Dendritic cell treated with granulocyte-macrophage colony-stimulating factor and Interleukin-4, amounts not matched to agents 40 ng/mL and 50 ng/mL, for 4 days (primary cell): Measurements from ENCODE around the gene SNX10.

ENCODE experiments used
- H3K27ac Mint-ChIP-seq: one replicate; pipeline ENCODE4 v1.8.0; 2022; ENCODE audit warnings: mild to moderate bottlenecking, mixed read lengths
- H3K27me3 Mint-ChIP-seq: one replicate; pipeline ENCODE4 v1.8.0; 2022; ENCODE audit warnings: mild to moderate bottlenecking, mixed read lengths
- H3K36me3 Mint-ChIP-seq: one replicate; pipeline ENCODE4 v1.8.0; 2022; ENCODE audit warnings: low read depth, mixed read lengths
- H3K4me1 Mint-ChIP-seq: one replicate; pipeline ENCODE4 v1.8.0; 2022; ENCODE audit warnings: low read depth, mixed read lengths
- H3K4me3 Mint-ChIP-seq: one replicate; pipeline ENCODE4 v1.8.0; 2022; ENCODE audit warnings: mild to moderate bottlenecking, moderate library complexity, mixed read lengths
- H3K9me3 Mint-ChIP-seq: one replicate; pipeline ENCODE4 v1.8.0; 2022; ENCODE audit warnings: mixed read lengths
- intact Hi-C: fragments of 100-400 bp; cut with micrococcal nuclease; formaldehyde crosslinking; loops from one replicate; pipeline ENCODE4 v1.15.0; 2022

SNX10 gene

DNA sequence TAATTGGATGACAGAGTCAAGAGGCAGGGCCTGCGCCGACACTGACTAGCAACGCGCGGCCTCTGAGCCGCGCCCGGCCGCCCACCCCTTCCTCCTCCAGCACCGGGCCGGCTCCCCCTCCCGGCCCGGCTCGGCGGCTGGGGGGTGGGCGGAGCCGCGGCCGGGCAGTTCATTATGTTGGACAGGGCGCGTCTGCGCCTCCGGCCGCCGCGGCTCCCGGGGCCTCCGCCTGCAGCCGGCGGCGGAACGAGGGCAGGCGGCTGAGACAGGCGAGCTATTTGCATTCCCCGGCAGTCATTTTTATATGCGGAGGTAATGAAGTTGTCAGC, 106.7 kb downstream of the SNX10 start:
- peak overlapping the region; percentile 97 for H3K27ac Mint-ChIP-seq
- peaks cover 6% of the 10 kb centered on the region for H3K36me3 Mint-ChIP-seq
- intact Hi-C loops: loop anchor here (2.0 kb wide), 1 partner anchor 698 kb away; no protein-coding TSS in a partner anchor
- peaks cover 8% of the 10 kb centered on the region for H3K27me3 Mint-ChIP-seq
- peaks cover 46% of the 10 kb centered on the region for H3K4me1 Mint-ChIP-seq
- peak overlapping the region; percentile 98 for H3K4me3 Mint-ChIP-seq
- H3K9me3 Mint-ChIP-seq: no peaks in the 10 kb centered on the region

- Mint-ChIP-seq H3K36me3 (peaks cover 6% of the 10 kb centered on the region), H3K4me1 (peaks cover 46% of the 10 kb centered on the region), H3K9me3 (no peaks in the 10 kb centered on the region), H3K27me3 (peaks cover 6% of the 10 kb centered on the region), H3K4me3 (peak overlapping the region; percentile 98), H3K27ac (peak overlapping the region; percentile 97)
- intact Hi-C loops: loop anchor here (2.0 kb wide), 1 partner anchor 698 kb away; no protein-coding TSS in a partner anchor
These were observed 107.3 kb downstream of the SNX10 start for GRCh38 chr7:26398756-26399509.

GRCh38 chr7:26399736-26400135, 108.1 kb downstream of the SNX10 start:
- Mint-ChIP-seq H3K4me3 (no peak overlapping the region), H3K27me3 (peaks cover 6% of the 10 kb centered on the region), H3K4me1 (peaks cover 50% of the 10 kb centered on the region), H3K27ac (peak overlapping the region; percentile 97), H3K9me3 (no peaks in the 10 kb centered on the region), H3K36me3 (peaks cover 6% of the 10 kb centered on the region)
- intact Hi-C loops: loop anchor here (2.0 kb wide), 1 partner anchor 697 kb away; no protein-coding TSS in a partner anchor

DNA sequence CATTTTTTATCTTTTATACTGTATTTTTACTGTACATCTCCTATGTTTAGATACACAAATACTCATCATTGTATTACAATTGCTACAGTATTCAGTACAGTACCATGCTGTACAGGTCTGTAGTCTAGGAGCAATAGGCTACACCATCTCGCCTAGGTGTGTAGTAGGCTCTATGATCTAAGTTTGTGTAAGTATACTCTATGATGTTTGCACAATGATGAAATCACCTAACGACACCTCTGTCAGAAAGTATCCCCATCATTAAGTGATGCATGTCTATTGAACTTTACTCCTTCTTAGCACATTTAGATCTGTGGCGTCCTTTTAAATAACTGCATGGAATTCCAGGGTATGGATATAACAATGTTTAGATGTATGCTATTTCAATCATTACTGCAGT, 112.0 kb downstream of the SNX10 start:
- Mint-ChIP-seq H3K4me3 (no peak overlapping the region), H3K4me1 (peaks cover 32% of the 10 kb centered on the region), H3K36me3 (peaks cover 5% of the 10 kb centered on the region), H3K27me3 (no peaks in the 10 kb centered on the region), H3K9me3 (no peaks in the 10 kb centered on the region), H3K27ac (no peak overlapping the region)
- intact Hi-C loops: no loop called here

- H3K9me3 Mint-ChIP-seq: no peaks in the 10 kb centered on the region
- no peaks in the 10 kb centered on the region for H3K36me3 Mint-ChIP-seq
- no peak overlapping the region for H3K4me3 Mint-ChIP-seq
- H3K27ac Mint-ChIP-seq: no peak overlapping the region
- peaks cover 24% of the 10 kb centered on the region for H3K4me1 Mint-ChIP-seq
- no peaks in the 10 kb centered on the region for H3K27me3 Mint-ChIP-seq
- intact Hi-C loops: no loop called here
These were observed 112.7 kb downstream of the SNX10 start for GRCh38 chr7:26404189-26404996.

DNA sequence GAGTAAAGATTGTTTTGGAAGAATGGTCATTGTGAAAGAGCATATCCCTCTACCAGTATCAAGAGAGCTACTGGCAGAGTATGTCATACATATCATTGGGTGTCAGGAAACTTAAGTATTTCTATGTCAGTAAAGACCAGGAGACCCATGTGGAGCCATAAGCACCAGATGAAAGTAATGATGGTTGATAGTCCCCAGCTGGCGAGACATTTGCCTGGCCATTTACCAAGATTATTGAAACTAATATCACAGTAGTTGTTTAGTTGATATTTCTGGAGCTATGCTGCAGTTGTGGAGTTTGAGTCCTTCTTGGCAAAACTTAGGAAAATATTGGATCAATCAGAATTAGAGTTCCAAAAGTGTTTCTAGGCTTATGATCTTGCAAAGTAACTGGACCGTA, 114.8 kb downstream of the SNX10 start:
- H3K4me1 Mint-ChIP-seq: peaks cover 6% of the 10 kb centered on the region
- H3K27me3 Mint-ChIP-seq: no peaks in the 10 kb centered on the region
- H3K36me3 Mint-ChIP-seq: no peaks in the 10 kb centered on the region
- intact Hi-C loops: no loop called here
- no peaks in the 10 kb centered on the region for H3K9me3 Mint-ChIP-seq
- no peak overlapping the region for H3K4me3 Mint-ChIP-seq
- no peak overlapping the region for H3K27ac Mint-ChIP-seq

DNA sequence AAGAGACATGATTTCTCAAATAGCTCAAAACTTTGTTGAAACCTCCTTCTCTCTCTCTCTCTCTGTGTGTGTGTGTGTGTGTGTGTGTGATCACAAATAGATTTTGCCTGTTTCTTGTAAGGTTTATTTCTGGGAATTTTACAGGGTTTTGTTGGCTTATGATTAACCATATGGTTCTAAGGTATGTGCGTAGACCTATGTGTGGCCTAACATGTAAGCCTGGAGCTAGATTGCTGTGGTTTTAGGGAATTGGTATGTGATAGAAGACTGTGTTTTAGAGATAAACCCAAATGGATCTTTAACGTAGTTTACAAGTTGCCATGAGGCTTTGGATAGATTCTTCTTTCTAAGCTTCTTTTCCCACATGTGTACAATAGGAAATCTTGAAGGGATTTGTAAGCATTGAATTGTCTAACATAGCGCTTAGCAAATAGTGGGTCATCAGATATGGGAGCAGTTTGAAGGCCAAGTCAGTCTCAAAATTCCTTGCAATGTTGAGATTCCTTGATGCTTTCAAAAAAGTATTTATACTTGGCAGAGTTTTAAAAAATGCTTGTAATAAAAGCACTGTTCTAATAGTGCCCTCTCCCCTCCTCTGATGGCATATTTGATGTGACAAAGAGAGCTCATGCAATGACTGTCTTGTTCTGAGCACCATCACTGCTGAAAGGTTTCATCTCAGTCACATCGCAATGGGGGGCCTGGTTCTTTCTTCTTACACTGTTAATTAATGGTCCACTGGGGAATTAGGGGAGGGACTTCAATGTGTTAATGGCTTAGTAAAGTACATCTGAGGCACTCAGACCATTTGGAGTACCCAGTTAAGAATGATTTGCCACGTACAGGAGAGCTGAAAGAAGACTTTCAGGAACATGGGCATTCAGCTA, 118.2 kb downstream of the SNX10 start:
- intact Hi-C loops: no loop called here
- H3K4me1 Mint-ChIP-seq: peaks cover under 1% of the 10 kb centered on the region
- H3K27me3 Mint-ChIP-seq: peaks cover 3% of the 10 kb centered on the region
- no peaks in the 10 kb centered on the region for H3K9me3 Mint-ChIP-seq
- H3K4me3 Mint-ChIP-seq: no peak overlapping the region
- no peaks in the 10 kb centered on the region for H3K36me3 Mint-ChIP-seq
- H3K27ac Mint-ChIP-seq: no peak overlapping the region

DNA sequence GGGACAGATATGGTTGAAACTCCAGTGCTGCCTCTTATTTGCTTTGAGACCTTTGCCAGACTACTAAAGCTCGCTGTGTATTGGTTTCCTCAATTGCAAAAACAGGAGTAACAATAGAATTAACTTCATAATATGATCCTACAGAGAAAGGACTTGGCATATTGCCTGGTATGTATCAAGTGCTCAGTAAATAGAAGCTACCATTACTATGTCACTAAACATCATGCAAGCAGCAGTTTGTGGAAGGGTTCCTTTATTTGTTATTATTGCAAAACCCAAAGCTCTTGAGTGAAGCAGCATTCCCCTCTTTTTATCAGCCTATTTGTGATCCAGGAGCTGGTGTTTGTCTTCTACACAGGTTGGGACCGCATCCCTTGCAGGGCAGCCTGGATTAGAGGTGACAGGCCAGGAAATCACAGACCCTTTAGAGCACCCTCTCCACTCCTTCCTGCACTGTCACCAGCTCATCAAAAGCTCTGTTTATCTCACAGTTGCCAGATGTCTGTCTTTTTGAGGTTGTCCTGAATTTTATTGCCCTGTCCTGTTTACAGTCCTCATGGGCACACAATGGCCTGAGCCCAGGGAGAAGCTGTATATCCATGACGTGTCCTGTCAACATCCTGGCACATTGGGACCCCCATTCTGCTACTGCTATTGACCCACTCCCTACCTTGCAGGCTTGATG, 121.5 kb downstream of the SNX10 start:
- H3K9me3 Mint-ChIP-seq: no peaks in the 10 kb centered on the region
- peaks cover 5% of the 10 kb centered on the region for H3K27me3 Mint-ChIP-seq
- no peaks in the 10 kb centered on the region for H3K4me1 Mint-ChIP-seq
- no peak overlapping the region for H3K4me3 Mint-ChIP-seq
- no peak overlapping the region for H3K27ac Mint-ChIP-seq
- intact Hi-C loops: no loop called here
- H3K36me3 Mint-ChIP-seq: no peaks in the 10 kb centered on the region

DNA sequence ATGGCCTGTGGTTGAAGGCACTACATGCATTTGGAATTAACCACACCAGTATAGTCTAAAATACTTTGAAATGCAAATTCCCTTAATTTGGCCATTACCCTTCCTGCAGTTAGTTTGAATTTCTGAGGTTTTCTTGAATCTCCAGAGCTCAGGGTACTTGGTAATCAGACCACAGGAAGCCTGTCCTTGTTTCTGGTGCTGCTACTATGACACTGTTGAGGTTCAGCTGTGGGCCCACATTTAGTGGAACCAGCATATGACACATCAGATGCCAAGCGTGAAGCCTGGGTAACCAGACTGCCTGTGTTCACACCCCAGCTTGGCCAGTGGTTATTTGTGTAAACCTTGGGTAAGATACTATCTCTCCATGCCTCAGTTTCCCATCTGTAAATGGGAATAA, 124.3 kb downstream of the SNX10 start:
- Mint-ChIP-seq H3K27me3 (peaks cover 5% of the 10 kb centered on the region), H3K9me3 (no peaks in the 10 kb centered on the region), H3K27ac (no peak overlapping the region), H3K36me3 (no peaks in the 10 kb centered on the region), H3K4me3 (no peak overlapping the region), H3K4me1 (no peaks in the 10 kb centered on the region)
- intact Hi-C loops: no loop called here

DNA sequence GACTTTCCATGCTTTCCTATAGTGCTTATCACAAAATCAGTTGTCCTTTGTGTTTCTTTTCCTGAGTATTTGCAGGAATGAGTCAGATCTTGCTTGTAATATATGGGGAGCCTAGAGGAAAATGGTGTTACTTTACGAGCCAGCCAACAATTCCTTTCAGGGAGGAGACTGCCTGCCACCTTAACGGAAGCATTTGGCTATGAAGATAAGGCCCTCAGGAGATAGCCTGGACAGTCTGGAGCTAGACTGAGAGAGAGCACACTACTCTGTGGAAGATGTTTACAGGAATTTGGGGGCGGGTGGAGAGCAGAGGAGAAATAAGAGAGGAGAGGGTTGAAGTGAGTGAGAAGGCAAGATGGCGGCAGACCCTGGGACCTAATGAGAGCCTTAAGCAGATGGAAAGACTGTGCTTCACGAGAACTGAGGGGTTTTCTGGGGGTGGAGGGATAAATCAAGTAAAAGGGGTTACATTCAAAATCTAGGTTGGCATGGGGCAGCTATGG, 126.3 kb downstream of the SNX10 start:
- Mint-ChIP-seq H3K9me3 (no peaks in the 10 kb centered on the region), H3K4me1 (peaks cover 5% of the 10 kb centered on the region), H3K27ac (no peak overlapping the region), H3K4me3 (no peak overlapping the region), H3K27me3 (peaks cover 5% of the 10 kb centered on the region), H3K36me3 (no peaks in the 10 kb centered on the region)
- intact Hi-C loops: no loop called here

DNA sequence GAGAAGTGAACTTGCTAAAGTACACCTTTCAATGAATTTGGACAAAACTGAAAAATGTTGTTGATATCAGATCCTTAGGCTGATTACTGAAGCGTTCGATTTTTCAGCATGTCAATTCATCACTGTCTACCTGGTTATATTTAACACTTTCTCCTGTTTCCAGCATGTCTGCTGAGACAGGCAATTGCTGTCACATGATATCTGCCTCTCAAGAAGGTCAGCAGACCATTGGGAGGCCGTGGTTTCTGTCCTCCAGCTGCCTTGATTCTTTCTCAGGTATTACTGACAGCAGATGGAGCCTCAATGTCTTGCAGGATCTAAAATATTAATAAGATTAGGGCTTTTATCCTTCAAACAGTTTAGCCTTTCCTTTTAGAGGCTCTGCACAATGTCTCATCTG, 127.5 kb downstream of the SNX10 start:
- Mint-ChIP-seq H3K9me3 (no peaks in the 10 kb centered on the region), H3K27ac (no peak overlapping the region), H3K36me3 (no peaks in the 10 kb centered on the region), H3K27me3 (peaks cover 2% of the 10 kb centered on the region), H3K4me3 (no peak overlapping the region), H3K4me1 (peaks cover 5% of the 10 kb centered on the region)
- intact Hi-C loops: no loop called here

GRCh38 chr7:26420422-26421019, 128.9 kb downstream of the SNX10 start:
- Mint-ChIP-seq H3K4me1 (peaks cover 5% of the 10 kb centered on the region), H3K27ac (no peak overlapping the region), H3K9me3 (no peaks in the 10 kb centered on the region), H3K27me3 (peaks cover 2% of the 10 kb centered on the region), H3K36me3 (no peaks in the 10 kb centered on the region), H3K4me3 (no peak overlapping the region)
- intact Hi-C loops: no loop called here

DNA sequence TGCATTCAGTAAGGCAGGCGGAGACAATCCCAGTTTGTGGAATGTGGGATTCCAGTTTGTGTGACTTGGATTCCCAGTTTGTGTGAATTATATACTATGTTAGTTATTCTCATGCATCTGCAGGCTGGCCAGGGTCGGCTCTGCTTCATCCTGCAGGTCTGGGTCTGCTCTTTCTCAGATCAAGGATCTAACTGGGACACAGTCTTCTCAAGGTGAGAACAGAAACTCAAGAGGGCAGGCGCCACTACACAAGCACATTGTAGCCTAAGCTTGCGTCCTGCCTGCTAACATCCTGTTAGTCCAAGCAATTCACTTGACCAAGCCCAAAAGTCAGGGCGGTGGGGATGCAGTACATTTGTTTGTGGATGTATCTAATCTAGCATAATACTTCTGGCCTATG, 131.1 kb downstream of the SNX10 start:
- intact Hi-C loops: no loop called here
- H3K27ac Mint-ChIP-seq: no peak overlapping the region
- H3K9me3 Mint-ChIP-seq: no peaks in the 10 kb centered on the region
- H3K4me3 Mint-ChIP-seq: no peak overlapping the region
- H3K36me3 Mint-ChIP-seq: no peaks in the 10 kb centered on the region
- H3K4me1 Mint-ChIP-seq: peaks cover 5% of the 10 kb centered on the region
- peaks cover 2% of the 10 kb centered on the region for H3K27me3 Mint-ChIP-seq
